ENCODE measurements around the gene MACROD1.

DNA sequence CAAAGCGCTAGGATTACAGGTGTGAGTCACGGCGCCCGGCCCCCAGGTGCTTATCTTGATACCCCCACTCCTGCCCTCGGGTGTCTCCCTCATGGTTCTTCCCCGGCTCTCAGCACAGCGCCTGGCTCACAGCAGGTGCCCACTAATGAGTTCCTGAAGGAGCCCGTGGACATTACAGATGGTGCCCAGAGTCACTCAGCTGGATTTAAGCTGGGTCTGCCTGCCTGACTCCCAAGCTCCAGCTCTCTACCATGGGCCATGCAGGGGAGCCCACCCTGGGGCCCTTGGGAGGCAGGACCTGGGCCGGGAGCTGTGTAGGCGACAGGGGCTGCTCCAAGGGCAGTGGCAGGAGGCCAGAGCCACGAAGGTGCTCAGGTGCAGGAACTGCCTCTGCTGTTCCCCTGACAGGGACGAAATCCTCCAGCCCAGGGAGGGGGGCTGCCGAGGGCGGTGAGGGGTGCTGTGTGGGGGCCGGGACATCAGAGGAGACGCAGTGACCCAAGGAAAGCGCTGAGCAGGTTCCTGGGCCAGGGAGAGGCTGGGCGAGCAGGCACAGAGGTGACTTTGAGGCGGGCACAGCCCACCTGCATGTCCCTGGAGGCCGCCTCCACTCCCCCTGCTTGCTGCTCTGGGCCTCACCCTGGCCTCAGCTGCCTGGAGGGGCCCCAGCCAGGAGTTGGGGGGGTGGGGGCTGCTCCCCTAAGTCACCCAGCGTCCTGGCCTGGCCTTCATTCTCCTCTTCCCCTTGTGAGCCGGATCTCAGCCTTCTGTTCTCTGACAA, 144.7 kb downstream of the MACROD1 start:
- TF ChIP-seq EZH2 (conservative IDR thresholded peaks at IDR 0.05; ENCODE audit: low read depth, low read length) (no peak), MAFK (conservative IDR thresholded peaks at IDR 0.05 in 1 of 2, IDR thresholded peaks at IDR 0.05 in 1 of 2; ENCODE audit: low read length in 2 of 2) (no peak), POLR2AphosphoS5 (IDR thresholded peaks at IDR 0.05; ENCODE audit: low read depth, low read length) (no peak), PITX1 (CRISPR knock-in tag; IDR thresholded peaks at IDR 0.05) (no peak), RAD21 (CRISPR knock-in tag; IDR thresholded peaks at IDR 0.05) (no peak), ZFP36 (IDR thresholded peaks at IDR 0.05; ENCODE audit: borderline replicate concordance, low read depth, low read length, partially characterized antibody) (no peak), HCFC1 (IDR thresholded peaks at IDR 0.05; ENCODE audit: low read depth, low read length) (no peak), ATF1 (CRISPR knock-in tag; IDR thresholded peaks at IDR 0.05) (no peak)
- TF ChIP-seq, protein P1, sequence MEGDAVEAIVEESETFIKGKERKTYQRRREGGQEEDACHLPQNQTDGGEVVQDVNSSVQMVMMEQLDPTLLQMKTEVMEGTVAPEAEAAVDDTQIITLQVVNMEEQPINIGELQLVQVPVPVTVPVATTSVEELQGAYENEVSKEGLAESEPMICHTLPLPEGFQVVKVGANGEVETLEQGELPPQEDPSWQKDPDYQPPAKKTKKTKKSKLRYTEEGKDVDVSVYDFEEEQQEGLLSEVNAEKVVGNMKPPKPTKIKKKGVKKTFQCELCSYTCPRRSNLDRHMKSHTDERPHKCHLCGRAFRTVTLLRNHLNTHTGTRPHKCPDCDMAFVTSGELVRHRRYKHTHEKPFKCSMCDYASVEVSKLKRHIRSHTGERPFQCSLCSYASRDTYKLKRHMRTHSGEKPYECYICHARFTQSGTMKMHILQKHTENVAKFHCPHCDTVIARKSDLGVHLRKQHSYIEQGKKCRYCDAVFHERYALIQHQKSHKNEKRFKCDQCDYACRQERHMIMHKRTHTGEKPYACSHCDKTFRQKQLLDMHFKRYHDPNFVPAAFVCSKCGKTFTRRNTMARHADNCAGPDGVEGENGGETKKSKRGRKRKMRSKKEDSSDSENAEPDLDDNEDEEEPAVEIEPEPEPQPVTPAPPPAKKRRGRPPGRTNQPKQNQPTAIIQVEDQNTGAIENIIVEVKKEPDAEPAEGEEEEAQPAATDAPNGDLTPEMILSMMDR (CRISPR knock-in tag; IDR thresholded peaks at IDR 0.05) = no peak

Data from HepG2 (cell line).